Esophagus squamous epithelium (tissue), 4 donors: Measurements from ENCODE around the gene DNAJC1.

Experiments used
- CTCF ChIP-seq, 6 experiments: fragments of 450-650 bp in 4 of 6; fragments of 200-600 bp in 2 of 6; sonication (generic) in 2 of 6; IDR thresholded peaks; one replicate each; pipeline ENCODE4 v1.5.1; 2016 to 2019; ENCODE audit warnings: antibody characterized with exemption in 6 of 6, mild to moderate bottlenecking in 4 of 6, moderate library complexity in 4 of 6
- POLR2A ChIP-seq, 4 donors: fragments of 450-650 bp; IDR thresholded peaks; one replicate each; pipeline ENCODE4 v1.6.1; 2017; ENCODE audit warnings: antibody characterized with exemption in 4 of 4, mild to moderate bottlenecking in 4 of 4, moderate library complexity in 3 of 4

- TF ChIP-seq CTCF (IDR thresholded peaks at IDR 0.05) (no peak), POLR2A (IDR thresholded peaks at IDR 0.05) (no peak)
Observed at GRCh38 chr10:21728618-21729017, 274.9 kb downstream of the DNAJC1 start.
